Measurements from ENCODE around the gene SLC2A11.
"Not testable (repeated sequence)": the region's sequence is repeated elsewhere in the genome, so short reads cannot be mapped to it uniquely, and the experiment has no call there.

DNA sequence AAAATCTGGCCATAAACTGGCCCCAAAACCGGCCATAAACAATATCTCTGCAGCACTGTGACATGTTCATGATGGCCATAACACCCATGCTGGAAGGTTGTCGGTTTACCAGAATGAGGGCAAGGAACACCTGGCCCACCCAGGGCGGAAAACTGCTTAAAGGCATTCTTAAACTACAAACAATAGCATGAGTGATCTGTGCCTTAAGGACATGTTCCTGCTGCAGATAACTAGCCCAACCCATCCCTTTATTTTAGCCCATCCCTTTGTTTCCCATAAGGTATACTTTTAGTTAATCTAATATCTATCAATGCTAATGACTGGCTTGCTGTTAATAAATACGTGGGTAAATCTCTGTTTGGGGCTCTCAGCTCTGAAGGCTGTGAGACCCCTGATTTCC, 42.6 kb downstream of the SLC2A11 start:
- TF ChIP-seq CTCF (IDR thresholded peaks at IDR 0.05 in 4 of 5, conservative IDR thresholded peaks at IDR 0.05 in 1 of 5); POLR2A (IDR thresholded peaks at IDR 0.05): not testable (repeated sequence)
